Medulla oblongata (tissue), 1 donor: ENCODE measurements around the gene GAS7.

Source experiments
- DNase-seq: peaks from one replicate; pipeline ENCODE4 v3.0.0-alpha.2; 2015; ENCODE audit errors: extremely low spot score

GAS7 gene

GRCh38 chr17:9981344-9981915 lies 217.0 kb downstream of the GAS7 start:
- no peak for DNase-seq

- no peak for DNase-seq
Observed at GRCh38 chr17:9979463-9979995, 218.9 kb downstream of the GAS7 start.

GRCh38 chr17:9977180-9977575 lies 221.2 kb downstream of the GAS7 start:
- DNase-seq = no peak

GRCh38 chr17:9976283-9977179 lies 221.9 kb downstream of the GAS7 start:
- DNase-seq = no peak

- no peak for DNase-seq
Observed at GRCh38 chr17:9974448-9975381, 223.7 kb downstream of the GAS7 start.

- no peak for DNase-seq
Observed at GRCh38 chr17:9973669-9974447, 224.5 kb downstream of the GAS7 start.

GRCh38 chr17:9971991-9972390 lies 226.4 kb downstream of the GAS7 start:
- no peak for DNase-seq

GRCh38 chr17:9969301-9969935 lies 229.0 kb downstream of the GAS7 start:
- no peak for DNase-seq

GRCh38 chr17:9968881-9969280 lies 229.5 kb downstream of the GAS7 start:
- no peak for DNase-seq

GRCh38 chr17:9968008-9968407 lies 230.4 kb downstream of the GAS7 start:
- DNase-seq = peak; percentile 37

- peak; percentile 37 for DNase-seq
Observed at GRCh38 chr17:9959377-9959981, 238.9 kb downstream of the GAS7 start.

- DNase-seq = no peak
Observed at GRCh38 chr17:9958586-9959281, 239.7 kb downstream of the GAS7 start.

GRCh38 chr17:9957244-9957643 lies 241.2 kb downstream of the GAS7 start:
- no peak for DNase-seq

GRCh38 chr17:9956474-9957131 lies 241.8 kb downstream of the GAS7 start:
- DNase-seq = no peak

GRCh38 chr17:9953492-9953891 lies 244.9 kb downstream of the GAS7 start:
- no peak for DNase-seq

GRCh38 chr17:9951803-9952202 lies 246.6 kb downstream of the GAS7 start:
- no peak for DNase-seq

GRCh38 chr17:9948928-9949327 lies 249.5 kb downstream of the GAS7 start:
- DNase-seq = no peak

- no peak for DNase-seq
Observed at GRCh38 chr17:9944704-9945103, 253.7 kb downstream of the GAS7 start.

- DNase-seq = no peak
Observed at GRCh38 chr17:9943343-9943742, 255.1 kb downstream of the GAS7 start.
